Psoas muscle (tissue), 8 donors: ENCODE measurements around the gene CAPN15. TPM values are rescaled to one million over a fixed set of nuclear protein-coding genes. Genes with fewer than 3 reads are reported as not detected.

ENCODE experiments used
- ATAC-seq, 4 donors: fragments of 200-7000 bp; cut with Tn5 transposase; one replicate each; pipeline ENCODE4 v1.9.1; 2020; ENCODE audit warnings: moderate library complexity in 3 of 4, mild to moderate bottlenecking in 2 of 4
- DNase-seq, 2 donors: peaks; one replicate each; pipeline ENCODE4 v3.0.0-alpha.2; 2020
- H3K27ac ChIP-seq: fragments of 200-600 bp; one replicate; pipeline ENCODE4 v1.8.0; 2022
- H3K27me3 ChIP-seq, 3 donors: fragments of 200-600 bp in 1 of 3; one replicate each; pipeline versions ENCODE4 v1.6.1 to v1.8.0; 2013 to 2022; ENCODE audit warnings: low read length in 2 of 3, mild to moderate bottlenecking in 2 of 3, moderate library complexity in 1 of 3; ENCODE audit not compliant: insufficient read depth in 3 of 3
- H3K36me3 ChIP-seq, 2 donors: fragments of 200-600 bp in 1 of 2; one replicate each; pipeline versions ENCODE4 v1.6.1 to v1.8.0; 2013 to 2022; ENCODE audit warnings: low read depth in 1 of 2, mild to moderate bottlenecking in 1 of 2, moderate library complexity in 1 of 2; ENCODE audit not compliant: insufficient read depth in 1 of 2
- H3K4me1 ChIP-seq: fragments of 200-600 bp; one replicate; pipeline ENCODE4 v1.8.0; 2022
- H3K4me3 ChIP-seq: fragments of 200-600 bp; one replicate; pipeline ENCODE4 v1.8.0; 2022; ENCODE audit warnings: mild to moderate bottlenecking
- H3K9me3 ChIP-seq: fragments of 200-600 bp; one replicate; pipeline ENCODE4 v1.8.0; 2022
- WGBS, 3 donors: extraction: QIAGEN DNeasy Blood & Tissue Kit; methylation state at CpG; one replicate each; pipeline versions ENCODE4 v1.1.6 to v1.1.7; 2013; 5-methylcytosine and 5-hydroxymethylcytosine counted together
- intact Hi-C, 2 donors: fragments of 100-400 bp; cut with DNase I; formaldehyde crosslinking; loops; one replicate each; pipeline versions ENCODE4 v1.11.0 to v1.14.2; 2022
- polyA plus RNA-seq, 3 donors: library from polyadenylated mRNA; stranded (reverse); fragments of 200-250 nt; gene quantifications; one replicate each; pipeline ENCODE4 v1.2.3, GENCODE V29; 2013
- total RNA-seq, 4 donors: library from RNA; stranded (reverse); fragmentation: NEBNext Ultra II Directional in 2 of 4; extraction: Animal tissue kit (Norgen Biotek cat#: 25700) in 2 of 4; gene quantifications; one replicate each; pipeline versions ENCODE4 v1.2.1 to v1.2.4, GENCODE V29; 2021 to 2023
- TF ChIP-seq, protein P1 (sequence below): fragments of 200-600 bp; IDR thresholded peaks from one replicate; pipeline ENCODE4 v1.8.0; 2022; ENCODE audit warnings: antibody characterized with exemption
- donor health status: healthy with polysubstance abuse.
- donor health status: DM: no; HTN: no; CAD: no; lungs with moderate emphysema.
- donor health status: Bipolar disorder and iron deficiency.
- donor health status: healthy.
- donor health status: DM: yes; HTN: yes; CAD: no.
- donor health status: DM: no; HTN: no; CAD: no.
- donor health status: DM: no; HTN: no; CAD: no.
- donor health status: DM: yes; HTN: yes; CAD: no.

Gene CAPN15
- total and polyA plus RNA-seq, 7 donors = 14.9 to 32.1 (median 25.5) TPM

DNA sequence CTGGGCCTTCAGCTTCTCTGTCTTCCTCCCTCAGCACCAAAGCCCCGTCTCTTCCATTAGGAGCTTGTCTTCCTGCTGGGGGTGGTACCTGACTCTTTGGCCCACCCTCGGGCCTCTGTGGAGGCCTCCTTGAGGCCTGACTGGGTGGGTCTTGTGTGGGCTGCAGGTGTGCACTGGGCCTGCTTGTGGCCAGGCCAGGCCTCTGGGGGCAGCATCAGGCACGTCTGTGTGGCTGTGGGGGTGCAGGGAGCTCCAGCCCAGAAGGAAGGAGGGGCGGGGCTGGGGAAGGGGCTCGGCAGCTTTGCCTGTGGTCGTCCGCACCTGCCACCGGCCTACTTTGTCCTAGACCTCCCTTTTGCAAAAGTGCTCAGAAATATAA, 49.3 kb downstream of the CAPN15 start:
- 72 to 81% (median 79%) methylated on average over 8 of the region's 8 CpGs for WGBS, 3 donors
- intact Hi-C loops = loop anchor here (5.0 to 10.0 kb wide), 2 partner anchors 40 to 208 kb away; partner anchors contain the start of genes CHTF18 (in 1 of the 2) and RPUSD1 (in 1 of the 2)

DNA sequence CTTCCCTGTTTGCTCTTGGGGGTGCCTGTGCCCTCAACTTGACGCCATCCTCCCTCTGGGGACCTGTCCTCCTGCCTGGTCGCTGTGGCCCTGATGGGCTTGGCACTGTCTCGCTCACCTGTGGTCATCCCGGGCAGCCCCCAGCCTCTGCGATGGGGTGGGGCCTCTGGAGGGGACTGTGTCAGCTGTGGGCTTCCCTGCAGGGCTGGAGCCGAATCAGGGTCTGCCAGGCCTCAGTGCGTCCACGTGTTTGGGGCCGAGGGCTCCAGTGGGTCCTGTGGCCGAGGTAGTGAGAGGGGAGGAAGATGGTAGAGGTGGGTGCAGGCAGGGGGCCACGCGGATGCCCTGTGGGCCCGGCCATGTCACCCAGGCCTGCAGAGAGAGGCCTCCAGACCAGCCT, 50.3 kb downstream of the CAPN15 start:
- peaks cover under 1% of the 10 kb centered on the region for H3K4me1 ChIP-seq
- no peaks in the 10 kb centered on the region for H3K9me3 ChIP-seq
- WGBS, 3 donors = 83 to 89% (median 89%) methylated on average over 13 of the region's 13 CpGs
- TF ChIP-seq, protein P1, sequence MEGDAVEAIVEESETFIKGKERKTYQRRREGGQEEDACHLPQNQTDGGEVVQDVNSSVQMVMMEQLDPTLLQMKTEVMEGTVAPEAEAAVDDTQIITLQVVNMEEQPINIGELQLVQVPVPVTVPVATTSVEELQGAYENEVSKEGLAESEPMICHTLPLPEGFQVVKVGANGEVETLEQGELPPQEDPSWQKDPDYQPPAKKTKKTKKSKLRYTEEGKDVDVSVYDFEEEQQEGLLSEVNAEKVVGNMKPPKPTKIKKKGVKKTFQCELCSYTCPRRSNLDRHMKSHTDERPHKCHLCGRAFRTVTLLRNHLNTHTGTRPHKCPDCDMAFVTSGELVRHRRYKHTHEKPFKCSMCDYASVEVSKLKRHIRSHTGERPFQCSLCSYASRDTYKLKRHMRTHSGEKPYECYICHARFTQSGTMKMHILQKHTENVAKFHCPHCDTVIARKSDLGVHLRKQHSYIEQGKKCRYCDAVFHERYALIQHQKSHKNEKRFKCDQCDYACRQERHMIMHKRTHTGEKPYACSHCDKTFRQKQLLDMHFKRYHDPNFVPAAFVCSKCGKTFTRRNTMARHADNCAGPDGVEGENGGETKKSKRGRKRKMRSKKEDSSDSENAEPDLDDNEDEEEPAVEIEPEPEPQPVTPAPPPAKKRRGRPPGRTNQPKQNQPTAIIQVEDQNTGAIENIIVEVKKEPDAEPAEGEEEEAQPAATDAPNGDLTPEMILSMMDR = no peak
- intact Hi-C loops = loop anchor here (2.0 to 10.0 kb wide), 3 partner anchors 33 to 207 kb away; partner anchors contain the start of genes CHTF18 (in 1 of the 2) and RPUSD1 (in 1 of the 2)
- H3K36me3 ChIP-seq = peaks cover 0 to 30% of the 10 kb centered on the region in 2 donors
- no peaks in the 10 kb centered on the region for H3K27me3 ChIP-seq
- DNase-seq = no peak
- ATAC-seq = no peak
- no peak overlapping the region for H3K27ac ChIP-seq
- H3K4me3 ChIP-seq = no peak overlapping the region

More for the DNA sequence above, 49.3 kb downstream of the CAPN15 start:
- peaks cover 0 to 30% of the 10 kb centered on the region in 2 donors for H3K36me3 ChIP-seq
- H3K27me3 ChIP-seq = no peaks in the 10 kb centered on the region
- ATAC-seq (no peak), DNase-seq (no peak)
- TF ChIP-seq, protein P1 = no peak
- H3K9me3 ChIP-seq = no peaks in the 10 kb centered on the region
- H3K4me1 ChIP-seq = no peaks in the 10 kb centered on the region
- H3K27ac ChIP-seq = no peak overlapping the region
- no peak overlapping the region for H3K4me3 ChIP-seq

DNA sequence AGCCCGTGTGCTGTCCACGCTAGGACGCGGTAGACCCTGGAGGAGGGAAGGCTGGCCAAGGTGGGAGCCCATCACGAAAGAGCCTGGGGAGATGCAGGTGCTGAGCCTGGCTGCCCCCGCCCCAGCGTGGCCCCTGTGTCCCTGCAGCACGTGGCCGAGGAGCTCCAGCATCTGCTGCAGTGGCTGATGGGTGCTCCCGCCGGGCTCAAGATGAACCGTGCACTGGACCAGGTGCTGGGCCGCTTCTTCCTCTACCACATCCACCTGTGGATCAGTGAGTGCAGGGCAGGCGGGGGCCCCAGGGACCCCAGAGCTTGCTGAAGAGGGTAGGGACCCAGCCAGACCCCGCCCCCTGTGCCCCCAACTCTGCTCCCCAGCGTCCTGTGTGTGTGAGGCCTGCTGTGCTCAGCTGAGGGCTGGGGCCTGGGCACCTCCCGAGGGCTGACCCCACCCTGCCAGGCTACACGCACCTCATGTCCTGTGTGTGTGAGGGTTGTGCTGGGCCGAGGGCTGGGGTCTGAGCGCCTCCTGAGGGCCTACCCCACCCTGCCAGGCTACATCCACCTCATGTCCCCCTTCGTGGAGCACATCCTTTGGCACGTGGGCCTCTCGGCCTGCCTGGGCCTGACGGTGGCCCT, 50.8 kb downstream of the CAPN15 start:
- whole genome bisulfite sequencing, 3 donors = 75 to 86% (median 83%) methylated on average over 19 to 24 of the region's 24 CpGs
- no peak for DNase-seq
- peak overlapping the region; percentile 42 for H3K4me3 ChIP-seq
- ATAC-seq = peak in 2 of 4 donors; percentile 5 to 6
- H3K36me3 ChIP-seq = peaks cover 0 to 30% of the 10 kb centered on the region in 2 donors
- no peaks in the 10 kb centered on the region for H3K9me3 ChIP-seq
- H3K27ac ChIP-seq = no peak overlapping the region
- H3K27me3 ChIP-seq = no peaks in the 10 kb centered on the region
- TF ChIP-seq, protein P1 = no peak
- intact Hi-C loops = loop anchor here (2.0 to 10.0 kb wide), 3 partner anchors 32 to 206 kb away; partner anchors contain the start of genes CHTF18 (in 1 of the 2) and RPUSD1 (in 1 of the 2)
- H3K4me1 ChIP-seq = peaks cover 3% of the 10 kb centered on the region

DNA sequence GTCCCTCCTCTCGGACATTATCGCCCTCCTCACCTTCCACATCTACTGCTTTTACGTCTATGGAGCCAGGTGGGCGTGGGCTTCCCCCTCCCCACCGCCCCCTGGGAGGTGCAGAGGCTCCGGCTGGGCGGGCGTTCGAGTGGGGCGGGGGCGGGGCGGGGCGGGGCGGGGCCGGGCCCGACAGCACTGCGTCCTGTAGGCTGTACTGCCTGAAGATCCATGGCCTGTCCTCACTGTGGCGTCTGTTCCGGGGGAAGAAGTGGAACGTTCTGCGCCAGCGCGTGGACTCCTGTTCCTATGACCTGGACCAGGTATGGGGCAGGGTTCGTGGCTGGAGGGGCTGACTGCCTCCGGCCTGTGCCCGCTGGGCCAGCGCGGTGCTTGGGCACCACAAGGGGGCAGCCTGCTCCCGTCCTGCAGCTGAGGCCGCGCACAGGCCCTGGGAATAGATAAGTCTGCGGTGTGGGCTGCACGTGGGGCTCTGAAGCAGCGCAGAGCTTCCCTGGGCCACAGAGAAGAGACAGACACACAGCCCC, 51.4 kb downstream of the CAPN15 start:
- no peak overlapping the region for H3K27ac ChIP-seq
- intact Hi-C loops = loop anchor here (2.0 to 10.0 kb wide), 3 partner anchors 32 to 206 kb away; partner anchors contain the start of genes CHTF18 (in 1 of the 2) and RPUSD1 (in 1 of the 2)
- peak; percentile 74 to 91 for DNase-seq

More for the DNA sequence above, 51.4 kb downstream of the CAPN15 start:
- H3K27me3 ChIP-seq = no peaks in the 10 kb centered on the region
- H3K4me1 ChIP-seq = peaks cover 3% of the 10 kb centered on the region
- H3K4me3 ChIP-seq = peak overlapping the region; percentile 42
- WGBS, 3 donors = 16 to 37% (median 16%) methylated on average over 28 to 34 of the region's 34 CpGs
- ATAC-seq = peak; percentile 89 to 94 (median 91)
- TF ChIP-seq, protein P1 = peak; percentile 92
- no peaks in the 10 kb centered on the region for H3K9me3 ChIP-seq
- peaks cover 0 to 26% of the 10 kb centered on the region in 2 donors for H3K36me3 ChIP-seq
